Caco-2 (cell line): ENCODE data around the gene CCNB3. TPM values are rescaled to one million over a fixed set of nuclear protein-coding genes. Genes with fewer than 3 reads are reported as not detected.
A peak's percentile ranks its signal among the peaks of the same experiment; 100 is the strongest.

Experiments used
- BruUV-seq: library from RNA; stranded (reverse); fragments of 400-500 nt; replicated peaks from 2 replicates; lab custom pipeline; 2021; lab: Mats Ljungman, UMichigan
- CTCF ChIA-PET: fragments of 300-600 bp; sonication (Branson Sonifier 250); formaldehyde crosslinking; loops from one replicate; lab custom pipeline; 2022; ENCODE audit warnings: antibody characterized with exemption; lab: Charles Lee
- POLR2A ChIA-PET: fragments of 300-600 bp; sonication (Branson Sonifier 250); formaldehyde crosslinking; loops from one replicate; lab custom pipeline; 2022; ENCODE audit warnings: antibody characterized with exemption; lab: Charles Lee
- DNase-seq, 2 experiments: peaks; one replicate each; pipeline versions ENCODE4 v3.0.0 to v3.0.0-alpha.2; 2020 to 2022
- H3K27me3 ChIP-seq: replicated peaks from 2 replicates; pipeline ENCODE4 v1.6.0; 2011; ENCODE audit warnings: low read length; ENCODE audit not compliant: control insufficient read depth, insufficient read depth
- H3K36me3 ChIP-seq: 2 replicates; pipeline ENCODE4 v1.5.1; 2011; ENCODE audit warnings: low read length; ENCODE audit not compliant: control insufficient read depth, insufficient read depth
- H3K4me1 ChIP-seq: fragments of 250-450 bp; sonication (Bioruptor Pico); 2 replicates; pipeline ENCODE4 v1.5.1; 2020; ENCODE audit warnings: mild to moderate bottlenecking
- H3K4me3 ChIP-seq: 2 replicates; pipeline ENCODE4 v1.5.1; 2011; ENCODE audit warnings: low read depth, mild to moderate bottlenecking, control low read depth, low read length
- H3K9me3 ChIP-seq: fragments of 250-450 bp; sonication (Bioruptor Pico); 2 replicates; pipeline ENCODE4 v1.5.1; 2020; ENCODE audit warnings: mild to moderate bottlenecking, moderate library complexity
- H3K27ac Mint-ChIP-seq: one replicate; pipeline ENCODE4 v1.8.0; 2022; ENCODE audit warnings: mixed read lengths; ENCODE audit not compliant: unreplicated experiment
- H3K27me3 Mint-ChIP-seq: one replicate; pipeline ENCODE4 v1.8.0; 2022; ENCODE audit warnings: mixed read lengths; ENCODE audit not compliant: insufficient read depth, unreplicated experiment
- H3K36me3 Mint-ChIP-seq: one replicate; pipeline ENCODE4 v1.8.0; 2022; ENCODE audit warnings: mild to moderate bottlenecking, mixed read lengths; ENCODE audit not compliant: insufficient read depth, unreplicated experiment
- H3K4me1 Mint-ChIP-seq: one replicate; pipeline ENCODE4 v1.8.0; 2022; ENCODE audit warnings: low read depth, mixed read lengths; ENCODE audit not compliant: unreplicated experiment
- H3K4me3 Mint-ChIP-seq: one replicate; pipeline ENCODE4 v1.8.0; 2022; ENCODE audit warnings: mild to moderate bottlenecking, moderate library complexity, mixed read lengths; ENCODE audit not compliant: unreplicated experiment
- H3K9me3 Mint-ChIP-seq: one replicate; pipeline ENCODE4 v1.8.0; 2022; ENCODE audit warnings: mixed read lengths; ENCODE audit not compliant: unreplicated experiment
- CTCF ChIP-seq, 2 experiments: fragments of 200-600 bp in 1 of 2; IDR thresholded peaks; 1 replicate in 1 of 2; 2 replicates in 1 of 2; pipeline versions ENCODE4 v1.5.1 to v1.8.0; 2011 to 2022; ENCODE audit warnings: antibody characterized with exemption in 1 of 2, control low read depth in 1 of 2, inconsistent platforms in 1 of 2, low read depth in 1 of 2, low read length in 1 of 2, mild to moderate bottlenecking in 1 of 2, moderate library complexity in 1 of 2; ENCODE audit not compliant: insufficient read depth in 1 of 2, severe bottlenecking in 1 of 2, unreplicated experiment in 1 of 2
- intact Hi-C: fragments of 100-400 bp; cut with micrococcal nuclease; formaldehyde crosslinking; loops from one replicate; pipeline ENCODE4 v1.10.0; 2022; ENCODE audit not compliant: unreplicated experiment
- total RNA-seq: library from RNA; stranded (reverse); gene quantifications from 2 replicates; pipeline ENCODE4 v1.2.3, GENCODE V29; 2022

Gene CCNB3
- total RNA-seq, 1 experiment from 2014 or later: 0.82 TPM

- no peak for TF ChIP-seq CTCF (IDR thresholded peaks at IDR 0.05; ENCODE audit: insufficient read depth in 1 of 2, low read depth in 1 of 2, low read length in 1 of 2, severe bottlenecking in 1 of 2, unreplicated experiment in 1 of 2)
- intact Hi-C loops: loop anchor here (5.0 kb wide), 1 partner anchor 246 kb away; no protein-coding TSS in a partner anchor
- H3K36me3 ChIP-seq: no peaks in the 10 kb centered on the region
- H3K4me3 Mint-ChIP-seq: no peak within 1 kb of the TSS
- no peak within 1 kb of the TSS for H3K4me3 ChIP-seq
- peaks cover 18% of the 10 kb centered on the region for H3K4me1 ChIP-seq
- ChIA-PET POLR2A (no interaction called here), CTCF (no interaction called here)
- H3K9me3 Mint-ChIP-seq: no peaks in the 10 kb centered on the region
- H3K36me3 Mint-ChIP-seq: no peaks in the 10 kb centered on the region
- no TSS peak for BruUV-seq
- no peaks in the 10 kb centered on the region for H3K27me3 ChIP-seq
- H3K9me3 ChIP-seq: no peaks in the 10 kb centered on the region
- peaks cover 17% of the 10 kb centered on the region for H3K4me1 Mint-ChIP-seq
- H3K27ac Mint-ChIP-seq: peak within 1 kb of the TSS; percentile 90
- H3K27me3 Mint-ChIP-seq: no peaks in the 10 kb centered on the region
- DNase-seq: no peak
These were observed 3.7 kb upstream of the CCNB3 start, which contains the start of gene AKAP4 for GRCh38 chrX:50200907-50201306. AKAP4 (minus strand) TSS chrX:50201007; CDS start chrX:50200889, 118 bp downstream.

- intact Hi-C loops: loop anchor here (5.0 kb wide), 1 partner anchor 245 kb away; no protein-coding TSS in a partner anchor
- ChIA-PET POLR2A (no interaction called here), CTCF (interaction anchor here (0.6 to 1.3 kb wide), 2 partner anchors 89 to 102 kb away, joined by 3 to 5 read pairs; no protein-coding TSS in a partner anchor)
- Mint-ChIP-seq H3K27me3 (no peaks in the 10 kb centered on the region), H3K27ac (peak overlapping the region; percentile 90), H3K9me3 (no peaks in the 10 kb centered on the region), H3K36me3 (no peaks in the 10 kb centered on the region), H3K4me3 (peak overlapping the region; percentile 25), H3K4me1 (peaks cover 17% of the 10 kb centered on the region)
- Histone ChIP-seq H3K4me1 (peaks cover 18% of the 10 kb centered on the region), H3K27me3 (no peaks in the 10 kb centered on the region), H3K36me3 (no peaks in the 10 kb centered on the region), H3K9me3 (no peaks in the 10 kb centered on the region), H3K4me3 (no peak overlapping the region)
- DNase-seq: no peak
- TF ChIP-seq CTCF (IDR thresholded peaks at IDR 0.05; ENCODE audit: insufficient read depth in 1 of 2, low read depth in 1 of 2, low read length in 1 of 2, severe bottlenecking in 1 of 2, unreplicated experiment in 1 of 2): no peak
- no TSS peak for BruUV-seq
These were observed 2.0 kb upstream of the CCNB3 start for GRCh38 chrX:50202539-50202938.

- peaks cover 18% of the 10 kb centered on the region for H3K4me1 ChIP-seq
- H3K9me3 Mint-ChIP-seq: no peaks in the 10 kb centered on the region
- intact Hi-C loops: no loop called here
- H3K27me3 ChIP-seq: no peaks in the 10 kb centered on the region
- H3K4me3 ChIP-seq: no peak overlapping the region
- CTCF ChIA-PET: no interaction called here
- DNase-seq: peak in 1 of 2 experiments; percentile 2
- H3K4me3 Mint-ChIP-seq: no peak overlapping the region
- H3K27me3 Mint-ChIP-seq: no peaks in the 10 kb centered on the region
- TF ChIP-seq CTCF (IDR thresholded peaks at IDR 0.05; ENCODE audit: insufficient read depth in 1 of 2, low read depth in 1 of 2, low read length in 1 of 2, severe bottlenecking in 1 of 2, unreplicated experiment in 1 of 2): no peak
- no peaks in the 10 kb centered on the region for H3K36me3 ChIP-seq
- no peaks in the 10 kb centered on the region for H3K36me3 Mint-ChIP-seq
- no peaks in the 10 kb centered on the region for H3K9me3 ChIP-seq
- POLR2A ChIA-PET: no interaction called here
- peaks cover 17% of the 10 kb centered on the region for H3K4me1 Mint-ChIP-seq
- BruUV-seq: no TSS peak
- no peak overlapping the region for H3K27ac Mint-ChIP-seq
These were observed 2.2 kb downstream of the CCNB3 start for GRCh38 chrX:50206753-50207152.
